NB4 (cell line): ENCODE results near the gene RASGRP1.

Experiments
- DNase-seq: peaks from one replicate; pipeline ENCODE4 v3.0.0; 2010; ENCODE audit warnings: low read depth
- H3K4me3 ChIP-seq: one replicate; pipeline ENCODE4 v1.5.1; 2011; ENCODE audit warnings: mild to moderate bottlenecking, low read depth, low read length, moderate library complexity
- MAX ChIP-seq: IDR thresholded peaks from 2 replicates; pipeline ENCODE4 v1.6.1; 2011; ENCODE audit warnings: low read depth, low read length
- MYC ChIP-seq: IDR thresholded peaks from 2 replicates; pipeline ENCODE4 v1.6.1; 2011; ENCODE audit warnings: low read depth, low read length
- POLR2A ChIP-seq: IDR thresholded peaks from 2 replicates; pipeline ENCODE4 v1.6.1; 2011; ENCODE audit warnings: mild to moderate bottlenecking; ENCODE audit not compliant: insufficient read length; ENCODE audit errors: extremely low read depth
- TF ChIP-seq, protein P1 (sequence below): IDR thresholded peaks from one replicate; pipeline ENCODE4 v1.5.1; 2012; ENCODE audit warnings: low read depth, low read length

Gene RASGRP1

DNA sequence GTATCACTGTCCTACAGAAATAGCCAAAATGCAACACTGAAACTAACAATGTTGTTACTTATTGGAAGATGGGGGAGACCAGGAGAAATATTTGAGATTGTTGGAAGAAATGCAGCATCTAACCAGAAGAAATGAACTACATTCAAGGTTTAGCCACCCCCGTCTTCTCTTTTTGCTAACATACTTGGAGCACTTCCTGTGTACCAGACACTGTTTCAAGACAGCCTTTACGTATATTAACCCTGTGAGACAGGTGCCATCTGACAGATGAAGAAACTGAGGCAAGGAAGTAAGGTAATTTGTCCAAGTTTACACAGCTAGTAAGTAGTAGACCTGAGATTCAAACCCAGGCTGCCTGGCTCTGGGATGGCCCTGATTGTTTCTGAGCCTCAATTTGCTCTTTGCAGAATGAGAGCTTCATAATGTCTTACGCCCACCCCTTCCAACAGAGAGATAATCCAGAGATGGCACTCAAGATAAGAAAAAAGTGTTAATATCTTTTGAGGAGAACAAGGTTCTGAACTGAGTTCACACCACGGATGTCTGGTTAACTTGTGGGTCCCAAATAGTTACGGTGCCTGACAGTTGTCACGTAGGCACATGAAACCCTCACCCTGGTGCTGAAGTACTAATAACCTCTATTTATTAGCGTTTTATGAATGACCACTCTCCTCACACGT lies 26.1 kb downstream of the RASGRP1 start:
- no peak overlapping the region for H3K4me3 ChIP-seq
- TF ChIP-seq MYC (no peak), MAX (no peak), POLR2A (no peak)
- TF ChIP-seq, protein P1, sequence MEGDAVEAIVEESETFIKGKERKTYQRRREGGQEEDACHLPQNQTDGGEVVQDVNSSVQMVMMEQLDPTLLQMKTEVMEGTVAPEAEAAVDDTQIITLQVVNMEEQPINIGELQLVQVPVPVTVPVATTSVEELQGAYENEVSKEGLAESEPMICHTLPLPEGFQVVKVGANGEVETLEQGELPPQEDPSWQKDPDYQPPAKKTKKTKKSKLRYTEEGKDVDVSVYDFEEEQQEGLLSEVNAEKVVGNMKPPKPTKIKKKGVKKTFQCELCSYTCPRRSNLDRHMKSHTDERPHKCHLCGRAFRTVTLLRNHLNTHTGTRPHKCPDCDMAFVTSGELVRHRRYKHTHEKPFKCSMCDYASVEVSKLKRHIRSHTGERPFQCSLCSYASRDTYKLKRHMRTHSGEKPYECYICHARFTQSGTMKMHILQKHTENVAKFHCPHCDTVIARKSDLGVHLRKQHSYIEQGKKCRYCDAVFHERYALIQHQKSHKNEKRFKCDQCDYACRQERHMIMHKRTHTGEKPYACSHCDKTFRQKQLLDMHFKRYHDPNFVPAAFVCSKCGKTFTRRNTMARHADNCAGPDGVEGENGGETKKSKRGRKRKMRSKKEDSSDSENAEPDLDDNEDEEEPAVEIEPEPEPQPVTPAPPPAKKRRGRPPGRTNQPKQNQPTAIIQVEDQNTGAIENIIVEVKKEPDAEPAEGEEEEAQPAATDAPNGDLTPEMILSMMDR: no peak
- DNase-seq: no peak

- H3K4me3 ChIP-seq: no peak overlapping the region
- TF ChIP-seq MYC (no peak), MAX (no peak), POLR2A (no peak)
- TF ChIP-seq, protein P1: no peak
- DNase-seq: no peak
Observed at GRCh38 chr15:38536201-38536676, 28.4 kb downstream of the RASGRP1 start.

DNA sequence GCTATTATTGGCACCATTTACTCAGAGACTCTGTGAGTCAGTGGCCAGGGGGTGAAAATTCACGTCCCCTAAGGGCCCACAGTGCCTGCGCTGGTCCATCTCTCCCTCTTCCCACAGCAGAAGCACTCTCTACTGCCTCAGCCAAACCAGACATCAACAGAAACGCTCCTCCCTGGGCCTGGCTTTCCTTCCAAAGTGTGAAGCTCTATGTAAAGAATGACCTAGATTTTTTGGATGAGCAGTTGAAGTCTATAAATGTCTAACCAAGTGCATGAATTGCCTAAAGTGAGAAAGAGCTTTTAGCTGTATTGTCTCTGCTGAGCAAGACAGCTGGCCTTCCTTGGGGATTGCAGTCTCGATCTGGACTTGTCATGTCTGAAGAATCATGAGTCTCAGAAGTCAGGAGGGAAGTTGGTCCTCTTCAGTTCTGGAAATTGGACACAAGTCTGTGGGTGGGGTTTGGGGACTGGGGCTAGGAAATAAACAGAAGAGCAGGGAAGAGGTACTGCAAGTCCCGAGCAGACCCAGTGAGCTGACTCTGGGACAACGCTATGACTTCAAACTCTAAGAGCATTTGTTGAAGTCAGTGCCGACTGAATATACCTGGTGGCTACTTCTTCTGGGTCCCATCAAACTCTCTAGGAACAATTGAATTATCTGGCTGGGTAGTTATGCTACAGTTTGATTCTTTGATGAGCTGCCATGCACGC lies 29.0 kb downstream of the RASGRP1 start:
- DNase-seq: no peak
- no peak overlapping the region for H3K4me3 ChIP-seq
- TF ChIP-seq, protein P1: no peak
- TF ChIP-seq MYC: no peak
- TF ChIP-seq POLR2A: no peak
- no peak for TF ChIP-seq MAX

DNA sequence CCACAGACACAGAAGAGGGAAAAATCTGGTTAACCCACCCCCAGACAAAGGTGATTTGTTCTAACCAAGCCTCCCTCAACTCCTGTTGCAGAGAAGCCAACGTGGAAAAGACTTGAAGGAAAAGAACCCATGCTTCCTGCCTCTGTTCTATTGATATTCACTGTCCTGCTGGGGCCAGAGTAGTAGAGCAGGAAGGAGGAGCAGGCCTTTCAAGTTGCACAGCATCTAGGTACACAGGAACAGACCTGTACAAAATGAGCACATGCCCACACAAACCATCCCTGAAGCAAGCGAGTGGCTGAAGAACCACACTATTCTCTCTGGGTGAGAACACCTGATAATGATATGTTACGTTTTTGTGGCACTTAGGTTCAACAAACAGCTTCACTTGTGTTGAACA lies 29.9 kb downstream of the RASGRP1 start:
- H3K4me3 ChIP-seq: no peak overlapping the region
- DNase-seq: no peak
- TF ChIP-seq MYC: no peak
- no peak for TF ChIP-seq POLR2A
- no peak for TF ChIP-seq MAX
- TF ChIP-seq, protein P1: no peak

DNA sequence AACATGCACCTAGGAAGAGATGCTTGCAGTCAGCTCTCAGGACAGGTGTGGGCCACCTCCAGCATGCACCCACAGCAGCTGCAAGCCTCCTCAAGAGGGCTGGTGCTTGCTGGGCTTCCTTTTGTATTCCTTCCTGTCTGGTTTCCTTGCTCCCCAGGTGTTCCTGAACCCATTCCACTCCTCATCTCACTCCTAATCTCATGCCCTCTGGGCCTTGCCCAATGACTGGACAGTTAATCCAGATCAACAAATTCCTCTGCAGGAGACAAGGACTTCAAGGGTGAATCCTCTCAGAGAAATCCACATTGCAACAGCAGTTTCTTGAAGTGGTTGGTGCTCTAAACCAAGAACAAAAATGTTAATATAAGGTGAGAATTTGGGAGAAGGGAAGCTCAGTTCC lies 30.7 kb downstream of the RASGRP1 start:
- H3K4me3 ChIP-seq: no peak overlapping the region
- no peak for DNase-seq
- no peak for TF ChIP-seq MAX
- TF ChIP-seq MYC: no peak
- TF ChIP-seq, protein P1: no peak
- no peak for TF ChIP-seq POLR2A
